Measurements from ENCODE around the gene NBAS. TPM values are rescaled to one million over a fixed set of nuclear protein-coding genes. Genes with fewer than 3 reads are reported as not detected.
A peak's percentile ranks its signal among the peaks of the same experiment; 100 is the strongest.

NBAS gene
- total RNA-seq, 2 experiments from 2014 or later, result 31.9 to 32.9 TPM

DNA sequence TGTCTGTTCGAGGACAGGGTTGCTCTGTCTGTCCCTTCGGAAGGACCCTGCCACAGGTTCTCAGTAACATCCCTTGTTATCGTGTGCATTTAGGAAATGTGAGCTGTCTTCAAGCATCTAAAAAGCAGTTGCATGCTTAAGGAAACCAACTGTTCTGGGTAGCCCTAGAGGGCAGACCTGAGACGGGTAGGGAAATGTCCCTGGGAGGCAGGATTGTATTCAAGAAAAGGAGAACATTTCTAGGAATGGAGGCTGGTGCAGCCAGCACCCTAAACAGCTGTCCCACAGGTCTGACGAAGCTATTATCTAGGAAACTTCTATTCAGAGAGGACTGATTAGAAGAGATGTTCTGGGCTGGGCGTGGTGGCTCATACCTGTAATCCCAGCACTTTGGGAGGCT is 414.2 kb downstream of the NBAS start:
- peaks cover 1% of the 10 kb centered on the region for H3K36me3 Mint-ChIP-seq
- DNase-seq (no peak), ATAC-seq (ENCODE audit: low read depth) (no peak)
- H3K27ac Mint-ChIP-seq, result no peak overlapping the region
- no peak overlapping the region for H3K4me3 Mint-ChIP-seq
- POLR2A ChIA-PET, result no interaction called here
- H3K4me1 Mint-ChIP-seq, result peaks cover 12% of the 10 kb centered on the region
- no peaks in the 10 kb centered on the region for H3K9me3 Mint-ChIP-seq
- no peaks in the 10 kb centered on the region for H3K27me3 Mint-ChIP-seq

DNA sequence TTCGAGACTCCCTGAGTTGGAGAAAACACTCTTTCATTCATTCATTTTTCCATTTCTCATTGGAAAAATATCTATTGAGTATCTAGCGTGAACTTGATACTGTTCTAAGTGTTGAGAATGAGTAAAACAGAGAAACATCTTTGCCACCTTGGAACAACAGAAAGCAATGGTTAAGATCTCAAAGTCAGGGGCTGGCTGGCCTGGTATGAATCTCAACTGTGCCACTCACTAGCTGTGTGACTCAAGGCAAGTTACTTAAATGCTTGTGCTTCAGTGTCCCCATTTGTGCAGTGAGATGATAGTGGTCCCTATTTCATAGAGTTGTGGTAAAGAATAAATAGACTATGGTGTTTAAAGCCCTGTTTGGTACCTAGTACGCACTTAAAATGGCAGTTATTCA is 415.2 kb downstream of the NBAS start:
- ATAC-seq (ENCODE audit: low read depth) (no peak), DNase-seq (no peak)
- Mint-ChIP-seq H3K4me1 (peaks cover 20% of the 10 kb centered on the region), H3K4me3 (no peak overlapping the region), H3K36me3 (peaks cover 1% of the 10 kb centered on the region), H3K27ac (no peak overlapping the region), H3K9me3 (peaks cover 4% of the 10 kb centered on the region), H3K27me3 (no peaks in the 10 kb centered on the region)
- POLR2A ChIA-PET, result no interaction called here

DNA sequence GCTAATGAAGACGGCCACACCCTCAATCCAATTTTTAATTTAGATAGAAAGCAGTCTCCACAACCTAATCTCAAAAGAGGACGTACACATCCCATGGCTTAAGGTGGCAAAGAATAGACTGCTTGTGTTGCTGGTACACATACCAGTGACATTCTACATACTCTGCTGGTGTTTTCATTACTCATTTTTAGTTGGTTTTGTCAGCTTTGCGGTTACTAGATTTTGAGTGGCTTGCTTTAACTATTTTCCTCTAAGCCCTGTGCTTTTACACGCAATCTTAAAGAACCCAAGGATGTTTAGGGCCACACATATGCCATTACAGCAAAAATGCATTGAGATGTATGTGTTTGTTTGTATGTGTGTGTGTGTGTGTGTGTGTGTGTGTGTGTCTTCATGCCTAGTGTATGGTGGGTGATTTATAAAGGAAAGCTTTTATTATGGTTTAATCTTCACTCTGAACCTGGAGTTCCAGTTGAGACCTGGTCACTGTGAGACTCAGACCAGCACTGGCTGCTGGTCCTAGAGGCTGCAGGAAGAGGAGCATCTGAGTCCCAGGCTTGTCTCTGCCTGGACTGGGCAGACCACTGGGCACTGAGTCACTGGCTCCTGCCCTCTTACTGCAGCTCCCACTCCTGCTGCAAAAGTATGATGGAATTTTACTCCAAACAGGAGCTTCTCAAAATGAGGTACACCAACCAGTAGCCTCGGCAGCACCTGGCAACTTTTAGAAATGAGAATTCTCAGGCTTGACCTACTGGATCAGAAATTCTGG is 415.9 kb downstream of the NBAS start:
- ATAC-seq (ENCODE audit: low read depth) (no peak), DNase-seq (no peak)
- Mint-ChIP-seq H3K27me3 (no peaks in the 10 kb centered on the region), H3K36me3 (peaks cover 1% of the 10 kb centered on the region), H3K4me1 (peaks cover 20% of the 10 kb centered on the region), H3K27ac (no peak overlapping the region), H3K9me3 (peaks cover 4% of the 10 kb centered on the region), H3K4me3 (no peak overlapping the region)
- POLR2A ChIA-PET, result no interaction called here

DNA sequence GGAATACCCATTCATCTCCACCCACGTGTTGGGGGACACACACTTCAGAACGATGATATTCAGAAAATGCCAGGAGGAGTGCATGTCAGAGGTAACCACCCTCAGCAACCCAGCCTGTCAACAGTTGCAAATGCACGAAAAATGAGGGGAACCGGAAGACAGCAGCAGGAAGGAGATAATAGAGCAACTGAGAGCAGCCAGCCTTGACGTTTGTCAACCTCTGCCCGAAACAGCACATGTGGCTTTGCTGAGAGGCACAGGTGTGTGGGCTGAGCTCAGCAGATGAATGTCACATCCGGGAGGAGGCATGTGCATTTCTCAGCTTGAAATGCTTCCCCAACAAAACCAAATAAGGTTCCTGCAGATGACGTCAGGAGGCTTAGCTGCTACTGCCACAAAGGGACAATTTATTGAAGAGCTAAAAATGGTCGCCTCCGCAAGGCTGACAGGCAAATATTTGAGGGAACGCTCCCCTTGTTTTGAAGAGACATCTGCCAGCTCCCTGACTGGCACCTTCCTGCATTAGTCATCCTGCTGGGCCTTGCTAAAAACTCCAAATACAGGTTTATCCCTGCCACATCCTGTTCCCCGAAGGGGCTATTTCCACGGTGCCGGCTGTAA is 419.0 kb downstream of the NBAS start:
- no peaks in the 10 kb centered on the region for H3K27me3 Mint-ChIP-seq
- peaks cover 20% of the 10 kb centered on the region for H3K4me1 Mint-ChIP-seq
- peak; percentile 100 for ATAC-seq (ENCODE audit: low read depth)
- H3K9me3 Mint-ChIP-seq, result peaks cover 7% of the 10 kb centered on the region
- H3K4me3 Mint-ChIP-seq, result peak overlapping the region; percentile 68
- peaks cover 1% of the 10 kb centered on the region for H3K36me3 Mint-ChIP-seq
- POLR2A ChIA-PET, result interaction anchor here (0.9 to 1.6 kb wide), 2 partner anchors 13 to 450 kb away, joined by 3 to 6 read pairs; partner anchors contain the start of gene DDX1
- H3K27ac Mint-ChIP-seq, result peak overlapping the region; percentile 92
- DNase-seq, result peak; percentile 63

DNA sequence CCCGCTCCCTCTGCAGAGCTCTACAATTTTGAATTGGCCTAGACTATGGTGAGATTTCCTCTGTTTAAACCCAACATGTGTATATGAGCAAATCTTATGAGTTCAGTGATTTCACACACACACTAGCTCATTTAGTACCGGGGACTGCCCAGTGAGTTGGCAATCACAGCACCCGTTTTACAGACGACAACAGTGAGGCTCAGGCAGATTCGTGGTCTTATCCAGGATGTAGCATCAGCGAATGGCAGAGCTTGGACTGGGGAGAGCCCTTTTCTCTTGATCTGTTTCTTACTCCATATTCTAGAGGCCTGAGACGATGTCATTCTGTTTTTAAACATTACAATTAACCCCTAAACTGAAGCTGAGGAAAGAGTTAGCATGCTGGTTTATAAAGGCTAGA is 419.9 kb downstream of the NBAS start:
- H3K36me3 Mint-ChIP-seq, result peaks cover 3% of the 10 kb centered on the region
- POLR2A ChIA-PET, result interaction anchor here (0.9 to 1.6 kb wide), 2 partner anchors 14 to 451 kb away, joined by 3 to 6 read pairs; partner anchors contain the start of gene DDX1
- peak overlapping the region; percentile 6 for H3K4me3 Mint-ChIP-seq
- no peaks in the 10 kb centered on the region for H3K27me3 Mint-ChIP-seq
- peak overlapping the region; percentile 59 for H3K27ac Mint-ChIP-seq
- no peak for DNase-seq
- peaks cover 7% of the 10 kb centered on the region for H3K9me3 Mint-ChIP-seq
- peaks cover 20% of the 10 kb centered on the region for H3K4me1 Mint-ChIP-seq
- ATAC-seq (ENCODE audit: low read depth), result no peak

DNA sequence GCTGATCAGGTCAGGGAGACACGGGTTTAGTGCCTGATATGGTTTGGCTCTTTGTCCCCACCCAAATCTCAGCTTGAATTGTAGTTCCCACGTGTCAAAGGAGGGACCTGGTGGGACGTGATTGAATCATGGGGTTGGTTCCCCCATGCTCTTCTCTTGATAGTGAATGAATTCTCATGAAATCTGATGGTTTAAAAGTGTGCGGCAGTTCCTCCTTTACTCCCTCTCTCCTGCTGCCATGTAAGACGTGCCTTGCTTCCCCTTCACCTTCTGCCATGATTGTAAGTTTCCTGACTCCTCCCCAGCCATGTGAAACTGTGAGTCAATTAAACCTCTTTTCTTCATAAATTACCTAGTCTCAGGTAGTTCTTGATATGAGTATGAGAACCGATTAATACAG is 424.5 kb downstream of the NBAS start:
- Mint-ChIP-seq H3K4me1 (peaks cover 5% of the 10 kb centered on the region), H3K27ac (no peak overlapping the region), H3K36me3 (peaks cover 2% of the 10 kb centered on the region), H3K27me3 (no peaks in the 10 kb centered on the region), H3K4me3 (no peak overlapping the region), H3K9me3 (peaks cover 11% of the 10 kb centered on the region)
- no peak for ATAC-seq (ENCODE audit: low read depth)
- POLR2A ChIA-PET, result no interaction called here
- no peak for DNase-seq

DNA sequence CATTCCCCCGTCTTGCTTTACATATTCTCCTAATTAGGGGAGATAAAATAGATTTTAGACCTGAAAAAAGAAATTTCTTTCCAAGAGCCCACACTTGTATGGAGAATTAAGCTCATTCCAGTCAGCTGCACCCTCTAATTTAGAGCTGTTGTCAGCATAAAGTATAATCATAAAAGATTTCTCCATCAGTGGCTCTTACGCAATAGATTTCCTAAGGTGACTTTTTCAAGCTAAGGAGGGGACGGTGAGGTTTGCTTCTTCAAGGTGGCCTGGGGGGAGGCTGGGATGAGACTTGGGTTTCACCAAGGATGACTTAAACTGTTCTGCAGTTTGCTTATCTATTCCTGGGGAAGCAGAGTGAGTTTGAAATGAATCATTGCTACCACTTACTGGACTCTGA is 426.2 kb downstream of the NBAS start:
- H3K27me3 Mint-ChIP-seq, result no peaks in the 10 kb centered on the region
- H3K36me3 Mint-ChIP-seq, result peaks cover 2% of the 10 kb centered on the region
- H3K27ac Mint-ChIP-seq, result no peak overlapping the region
- H3K4me3 Mint-ChIP-seq, result no peak overlapping the region
- H3K9me3 Mint-ChIP-seq, result peaks cover 7% of the 10 kb centered on the region
- POLR2A ChIA-PET, result no interaction called here
- H3K4me1 Mint-ChIP-seq, result no peaks in the 10 kb centered on the region
- DNase-seq (no peak), ATAC-seq (ENCODE audit: low read depth) (no peak)

DNA sequence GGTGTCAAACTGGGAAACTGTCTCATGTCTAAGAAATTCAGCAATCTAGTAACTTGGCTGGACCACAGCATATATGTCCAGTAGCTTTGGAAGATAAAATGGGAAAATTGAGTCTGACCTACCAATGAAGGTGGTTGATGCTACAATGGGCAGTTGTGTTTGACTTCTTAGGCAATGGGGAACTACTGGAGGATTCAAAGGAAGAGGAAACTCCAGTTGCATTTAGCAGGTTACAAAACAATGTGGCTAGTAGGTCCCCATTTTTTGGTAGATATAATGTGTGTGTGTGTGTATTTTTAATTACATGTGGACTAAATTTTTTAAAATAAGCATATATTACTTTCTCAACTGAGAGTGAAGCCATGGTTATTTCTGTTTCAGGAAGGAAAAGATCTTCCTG is 427.7 kb downstream of the NBAS start:
- peaks cover 5% of the 10 kb centered on the region for H3K9me3 Mint-ChIP-seq
- H3K4me1 Mint-ChIP-seq, result no peaks in the 10 kb centered on the region
- H3K4me3 Mint-ChIP-seq, result no peak overlapping the region
- H3K27me3 Mint-ChIP-seq, result no peaks in the 10 kb centered on the region
- DNase-seq, result no peak
- no peak for ATAC-seq (ENCODE audit: low read depth)
- H3K27ac Mint-ChIP-seq, result no peak overlapping the region
- POLR2A ChIA-PET, result no interaction called here
- peaks cover 2% of the 10 kb centered on the region for H3K36me3 Mint-ChIP-seq

DNA sequence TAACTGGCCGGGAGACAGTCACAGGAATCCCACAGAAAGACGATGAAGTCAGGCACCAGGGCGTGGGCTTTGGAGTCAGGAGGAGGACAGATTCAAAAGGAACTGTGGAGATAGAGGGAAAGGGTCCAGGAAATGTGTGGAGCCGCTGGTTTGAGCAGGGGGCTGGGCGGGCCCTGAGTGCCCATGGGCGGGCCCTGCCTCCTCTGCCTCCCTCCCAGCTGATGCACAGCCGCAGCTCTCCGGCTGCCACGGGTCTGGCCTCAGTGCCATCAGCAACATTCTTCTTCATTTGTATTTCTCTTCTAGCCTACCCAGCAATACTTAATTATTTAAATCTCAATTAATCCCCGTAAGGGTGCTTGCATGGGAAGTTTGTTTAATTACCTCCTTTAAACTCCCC is 432.3 kb downstream of the NBAS start:
- POLR2A ChIA-PET, result no interaction called here
- H3K4me3 Mint-ChIP-seq, result no peak overlapping the region
- H3K9me3 Mint-ChIP-seq, result peaks cover 4% of the 10 kb centered on the region
- no peaks in the 10 kb centered on the region for H3K27me3 Mint-ChIP-seq
- H3K4me1 Mint-ChIP-seq, result no peaks in the 10 kb centered on the region
- ATAC-seq (ENCODE audit: low read depth) (no peak), DNase-seq (no peak)
- H3K27ac Mint-ChIP-seq, result no peak overlapping the region
- H3K36me3 Mint-ChIP-seq, result no peaks in the 10 kb centered on the region

DNA sequence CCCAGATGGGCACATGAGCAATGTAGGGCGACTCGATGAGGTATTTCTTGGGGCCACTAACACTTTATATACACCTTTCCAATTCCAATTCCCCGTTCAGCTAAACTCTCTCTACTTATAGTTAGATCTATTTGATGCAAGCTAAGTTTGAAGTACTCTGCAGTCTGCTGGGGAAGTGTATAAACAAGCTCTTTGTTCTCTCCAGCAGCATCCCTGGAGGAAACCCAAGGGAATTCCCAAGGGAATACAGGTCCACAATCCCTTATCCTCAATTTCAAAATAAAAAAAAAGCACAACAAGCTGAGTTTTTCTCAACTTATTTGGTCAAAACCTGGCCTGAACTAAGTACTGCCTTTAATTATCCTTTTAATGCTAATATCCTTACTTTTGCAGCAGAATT is 433.3 kb downstream of the NBAS start:
- POLR2A ChIA-PET, result no interaction called here
- H3K4me1 Mint-ChIP-seq, result no peaks in the 10 kb centered on the region
- H3K36me3 Mint-ChIP-seq, result no peaks in the 10 kb centered on the region
- DNase-seq (no peak), ATAC-seq (ENCODE audit: low read depth) (no peak)
- H3K27ac Mint-ChIP-seq, result no peak overlapping the region
- H3K9me3 Mint-ChIP-seq, result peaks cover 4% of the 10 kb centered on the region
- H3K27me3 Mint-ChIP-seq, result no peaks in the 10 kb centered on the region
- no peak overlapping the region for H3K4me3 Mint-ChIP-seq

DNA sequence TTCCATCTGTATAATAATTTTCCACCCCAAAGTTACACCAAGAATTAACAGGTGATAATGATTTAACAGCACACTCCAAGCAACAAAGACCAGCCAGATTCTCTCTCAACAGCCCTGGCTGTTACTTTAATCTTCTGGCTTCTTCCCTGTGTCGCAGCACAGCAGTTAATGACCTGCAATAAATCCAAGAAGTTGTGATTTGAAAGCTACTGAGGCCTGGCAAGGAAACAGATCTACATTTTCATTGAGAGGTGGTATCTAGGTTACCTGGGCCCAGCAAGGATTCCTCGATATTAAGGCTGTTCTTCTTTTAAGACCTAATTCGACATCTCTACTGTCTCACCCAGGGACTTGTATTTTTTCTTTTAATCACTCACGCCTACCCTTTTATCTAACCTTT is 433.8 kb downstream of the NBAS start:
- Mint-ChIP-seq H3K4me3 (no peak overlapping the region), H3K27ac (no peak overlapping the region), H3K4me1 (no peaks in the 10 kb centered on the region), H3K9me3 (peaks cover 4% of the 10 kb centered on the region), H3K27me3 (no peaks in the 10 kb centered on the region), H3K36me3 (no peaks in the 10 kb centered on the region)
- POLR2A ChIA-PET, result no interaction called here
- DNase-seq (no peak), ATAC-seq (ENCODE audit: low read depth) (no peak)

DNA sequence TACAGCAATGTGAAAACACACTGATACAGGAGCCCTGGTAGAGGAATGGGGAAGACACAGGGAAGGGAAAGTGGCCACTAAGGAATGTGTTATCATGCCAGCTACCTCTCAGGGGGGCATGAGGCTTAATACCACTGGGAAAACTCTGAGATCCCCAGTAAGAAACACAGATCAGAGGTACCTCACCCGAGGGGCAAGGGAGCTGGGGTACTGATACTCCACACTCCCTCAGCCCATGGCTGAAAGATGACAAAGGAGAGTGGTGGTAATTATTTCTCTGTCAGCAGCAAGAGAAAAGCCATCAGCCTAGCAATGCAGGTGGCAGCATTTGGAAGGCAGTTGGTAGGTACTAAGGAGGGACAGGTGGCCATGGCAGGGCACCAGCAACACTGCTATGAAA is 434.8 kb downstream of the NBAS start:
- ATAC-seq (ENCODE audit: low read depth), result no peak
- Mint-ChIP-seq H3K36me3 (no peaks in the 10 kb centered on the region), H3K9me3 (peaks cover 4% of the 10 kb centered on the region), H3K27me3 (no peaks in the 10 kb centered on the region), H3K4me1 (no peaks in the 10 kb centered on the region), H3K27ac (no peak overlapping the region), H3K4me3 (no peak overlapping the region)
- DNase-seq, result no peak
- POLR2A ChIA-PET, result no interaction called here

DNA sequence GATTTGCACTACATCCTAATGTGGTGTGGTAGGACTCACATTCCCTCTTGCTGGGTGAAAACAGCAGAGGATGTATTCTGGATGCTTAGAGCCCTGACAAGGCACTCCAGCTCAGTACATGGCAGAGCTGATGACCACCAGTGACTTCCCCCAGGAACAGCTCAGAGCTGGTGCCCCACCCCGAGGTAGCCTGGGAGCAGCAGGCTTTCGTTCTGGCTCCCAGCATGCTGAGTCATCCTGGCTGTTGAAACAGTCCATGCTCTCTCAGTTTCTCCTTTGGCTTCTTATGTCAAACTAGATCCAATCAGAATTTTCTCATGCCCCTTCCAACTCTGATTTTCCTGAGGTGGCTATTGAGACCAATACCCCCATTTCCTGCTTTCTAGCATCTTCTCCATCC is 438.2 kb downstream of the NBAS start:
- no peaks in the 10 kb centered on the region for H3K36me3 Mint-ChIP-seq
- no peak for ATAC-seq (ENCODE audit: low read depth)
- H3K4me1 Mint-ChIP-seq, result peaks cover 4% of the 10 kb centered on the region
- peaks cover 4% of the 10 kb centered on the region for H3K9me3 Mint-ChIP-seq
- H3K27ac Mint-ChIP-seq, result no peak overlapping the region
- POLR2A ChIA-PET, result no interaction called here
- H3K27me3 Mint-ChIP-seq, result no peaks in the 10 kb centered on the region
- no peak for DNase-seq
- H3K4me3 Mint-ChIP-seq, result no peak overlapping the region

DNA sequence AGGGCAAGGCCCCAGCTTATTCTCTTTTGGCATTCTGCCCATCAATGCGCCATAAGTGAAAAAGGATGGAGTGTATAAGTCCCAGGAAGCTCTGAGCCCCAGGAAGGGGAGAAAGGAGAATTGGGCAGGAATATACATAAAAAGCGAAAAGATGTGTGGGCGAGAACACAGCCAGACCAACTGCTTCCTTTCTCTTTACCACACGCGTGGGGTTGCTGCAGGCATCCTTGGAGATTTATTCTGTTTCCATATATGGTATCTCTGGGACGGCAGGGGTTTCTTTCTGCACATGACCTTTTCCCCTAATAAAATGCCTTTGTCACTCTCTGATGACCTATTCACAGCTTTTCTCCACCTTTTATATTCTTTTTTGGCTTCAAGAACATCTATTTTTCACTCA is 440.5 kb downstream of the NBAS start:
- H3K36me3 Mint-ChIP-seq, result no peaks in the 10 kb centered on the region
- no peak for ATAC-seq (ENCODE audit: low read depth)

More for the DNA sequence above, 440.5 kb downstream of the NBAS start:
- Mint-ChIP-seq H3K27me3 (no peaks in the 10 kb centered on the region), H3K9me3 (peaks cover 1% of the 10 kb centered on the region), H3K27ac (no peak overlapping the region), H3K4me3 (no peak overlapping the region), H3K4me1 (peaks cover 4% of the 10 kb centered on the region)
- POLR2A ChIA-PET, result no interaction called here
- no peak for DNase-seq

Measured in activated naive CD8-positive, alpha-beta T cell treated with anti-CD3 and anti-CD28 coated beads, Interleukin-2, amount 10 ng/mL, durations not matched to agents 7 days and 5 days (primary cell).